HL-60 (cell line): ENCODE data around the gene LARP1.

ENCODE experiments used
- CTCF ChIP-seq: IDR thresholded peaks from one replicate; pipeline ENCODE4 v1.5.1; 2011; ENCODE audit warnings: low read length, control low read depth, inconsistent platforms; ENCODE audit not compliant: insufficient read depth
- GABPA ChIP-seq: IDR thresholded peaks from 2 replicates; pipeline ENCODE4 v1.6.1; 2012; ENCODE audit warnings: low read depth
- POLR2AphosphoS5 ChIP-seq: IDR thresholded peaks from 2 replicates; pipeline ENCODE4 v1.6.1; 2012; ENCODE audit warnings: low read depth
- REST ChIP-seq: IDR thresholded peaks from 2 replicates; pipeline ENCODE4 v1.6.1; 2012; ENCODE audit warnings: low read depth; ENCODE audit not compliant: insufficient replicate concordance
- SPI1 ChIP-seq: IDR thresholded peaks from 2 replicates; pipeline ENCODE4 v1.6.1; 2012; ENCODE audit warnings: low read depth, mild to moderate bottlenecking, borderline replicate concordance

- TF ChIP-seq CTCF (no peak), REST (no peak), POLR2AphosphoS5 (no peak), SPI1 (no peak), GABPA (no peak)
These were observed 14.9 kb downstream of the LARP1 start for GRCh38 chr5:154770111-154770510.
